Right kidney (tissue), 9 donors: ENCODE data around the gene CA7.

Experiments used
- DNase-seq: peaks from one replicate; pipeline ENCODE4 v3.0.0-alpha.2; 2016
- long read RNA-seq, 8 donors: transcript quantifications; one replicate each; lab custom pipeline, GENCODE V29; 2026

Gene CA7
- long read RNA-seq, donor 1, result 0 reads
- long read RNA-seq, donor 2, result 0 reads
- long read RNA-seq, donor 3, result 0 reads
- long read RNA-seq, donor 4, partial matches to known transcripts, result 0 of 1 reads
- long read RNA-seq, donor 4, other reads (novel, unspliced or antisense), result 0 of 1 reads
- long read RNA-seq, donor 5, partial matches to known transcripts, result 0 of 1 reads
- long read RNA-seq, donor 5, other reads (novel, unspliced or antisense), result 0 of 1 reads
- long read RNA-seq, donor 6, result 0 reads
- long read RNA-seq, donor 7, result 0 reads
- long read RNA-seq, donor 8, result 0 reads

DNA sequence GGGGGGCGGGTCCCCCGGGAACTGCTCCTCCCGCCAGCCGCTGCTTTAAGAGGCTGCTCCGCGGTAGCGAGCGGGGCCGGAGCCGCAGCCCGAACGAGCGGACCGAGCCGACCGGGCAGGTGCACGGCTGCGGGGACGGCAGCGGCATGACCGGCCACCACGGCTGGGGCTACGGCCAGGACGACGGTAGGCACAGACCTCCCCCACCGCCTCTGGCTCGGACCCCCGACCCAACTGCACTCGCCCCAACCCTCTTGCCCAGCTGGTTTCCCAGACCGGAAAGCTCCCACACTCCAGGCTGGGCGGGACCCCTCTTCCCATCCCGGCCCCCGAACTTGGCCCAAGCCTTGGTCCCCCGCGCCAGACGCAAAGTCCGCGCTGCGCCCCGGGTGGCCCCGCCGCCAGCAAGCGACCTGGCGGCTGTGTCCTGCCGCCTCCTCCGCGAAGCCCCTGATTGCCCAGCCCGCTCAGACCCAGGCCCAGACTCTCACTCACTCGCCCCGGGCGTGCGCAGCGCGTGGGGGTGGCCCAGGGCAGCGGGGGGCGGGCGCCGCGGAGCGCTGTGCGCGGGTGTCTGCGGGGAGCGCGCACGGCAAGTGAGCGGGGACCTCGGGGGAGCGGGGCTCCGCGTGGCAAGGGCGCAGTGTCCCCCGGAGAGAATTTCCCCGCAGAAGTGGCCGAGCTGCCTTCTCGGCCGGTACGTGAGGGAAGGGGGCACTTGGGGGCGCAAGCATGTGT lies at the start of gene CA7:
Gene CA7, plus strand, starts transcription at position 73 of the 738 bp plus-strand sequence. Its CDS starts 74 bp downstream, at position 147.
- peak; percentile 46 for DNase-seq

DNA sequence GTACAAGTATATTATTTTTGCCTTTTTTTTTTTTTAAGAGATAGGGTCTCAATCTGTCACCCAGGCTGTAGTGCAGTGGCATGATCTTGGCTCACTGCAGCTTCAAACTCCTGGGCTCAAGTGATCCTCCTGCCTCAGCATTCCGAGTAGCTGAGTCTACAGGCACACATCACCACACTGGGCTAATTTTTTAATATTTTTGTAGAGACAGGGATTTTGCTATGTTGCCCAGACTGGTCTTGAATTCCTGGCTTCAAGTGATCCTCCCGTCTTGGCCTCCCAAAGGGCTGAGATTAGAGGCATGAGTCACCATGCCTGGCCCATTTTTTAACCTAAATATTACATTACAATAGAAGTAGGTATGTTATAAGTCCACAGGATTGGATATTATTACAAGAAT lies 46.1 kb upstream of the CA7 start:
- no peak for DNase-seq

DNA sequence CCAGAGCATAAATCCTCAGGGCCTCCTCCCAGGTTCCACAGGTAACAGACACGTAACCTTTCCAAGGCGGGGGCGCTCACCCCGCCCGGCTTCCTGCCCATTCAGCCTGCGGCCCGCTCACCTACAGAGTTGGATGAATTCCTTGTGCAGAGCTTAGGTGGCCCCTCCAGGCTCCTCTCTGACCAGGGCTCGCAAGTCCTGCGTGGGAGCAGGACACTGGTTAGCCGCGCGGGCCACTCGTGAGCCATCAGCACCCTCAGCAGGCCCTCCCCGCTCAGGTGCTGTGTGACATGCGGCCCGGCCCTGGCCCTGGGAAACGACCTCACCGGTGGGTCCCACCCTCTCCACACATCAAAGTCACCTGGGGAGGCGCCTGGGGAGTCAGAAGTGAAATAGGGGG lies 43.4 kb upstream of the CA7 start:
- no peak for DNase-seq

DNA sequence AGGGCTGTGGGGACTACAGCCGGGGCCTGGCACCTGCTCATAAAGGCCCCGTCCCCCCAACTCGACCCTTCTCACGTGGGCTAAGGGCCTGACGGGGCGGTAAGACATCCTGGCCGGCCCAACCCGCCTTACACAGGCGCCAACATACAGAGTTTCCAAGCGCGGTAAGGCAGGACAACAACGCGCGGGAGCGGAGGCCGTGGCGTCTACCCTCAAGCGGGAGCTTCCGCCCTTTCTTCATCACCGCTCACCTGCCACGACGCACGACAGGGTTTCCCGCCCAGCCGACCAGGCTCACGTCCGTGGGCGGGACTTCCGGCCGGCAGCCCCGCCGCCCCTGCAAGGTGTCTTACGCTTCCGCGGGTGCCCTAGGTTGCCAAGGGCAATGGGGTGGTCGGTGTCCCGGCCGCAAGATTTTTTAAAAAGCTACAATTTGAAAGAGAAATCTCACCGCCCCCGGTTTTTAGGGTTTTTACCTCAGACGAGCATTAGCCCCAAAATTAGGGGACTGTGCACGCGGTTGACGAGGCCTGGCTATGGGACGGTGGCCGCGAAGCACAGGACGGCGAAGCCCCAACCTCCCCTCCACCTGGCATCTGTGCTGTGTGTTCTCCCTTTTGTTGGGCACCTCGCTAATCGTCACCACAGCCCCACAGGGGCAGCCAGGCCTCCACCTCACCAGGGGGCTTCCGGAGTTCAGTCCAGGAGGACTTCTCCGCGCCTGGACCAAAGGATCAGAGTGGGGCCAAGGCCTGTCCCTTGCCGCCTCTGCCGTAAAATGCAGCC lies 42.7 kb upstream of the CA7 start, which contains the start of gene TERB1:
Gene TERB1, minus strand, starts transcription at position 265 of the 786 bp plus-strand sequence. CDS start 4,786 bp downstream, outside the sequence.
- DNase-seq, result no peak

DNA sequence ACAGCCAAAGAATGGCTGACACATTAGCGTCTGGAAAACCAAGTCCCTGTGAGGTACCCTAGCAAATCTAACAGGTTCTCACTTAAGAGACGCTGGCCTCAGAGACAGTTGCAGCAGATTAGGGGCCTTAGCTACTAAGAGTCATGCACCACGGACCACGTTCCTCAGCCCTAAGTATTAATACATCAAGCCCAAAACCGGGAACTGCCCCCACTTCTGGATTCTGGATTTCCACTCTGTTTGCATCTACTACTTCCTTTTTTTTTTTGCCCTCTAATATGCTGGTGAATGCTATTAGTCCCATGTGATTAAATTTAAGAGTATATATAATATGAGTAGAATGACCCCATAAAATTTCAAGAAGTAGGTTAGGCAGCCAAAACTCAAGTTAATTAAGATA lies 42.1 kb upstream of the CA7 start:
- DNase-seq, result no peak

DNA sequence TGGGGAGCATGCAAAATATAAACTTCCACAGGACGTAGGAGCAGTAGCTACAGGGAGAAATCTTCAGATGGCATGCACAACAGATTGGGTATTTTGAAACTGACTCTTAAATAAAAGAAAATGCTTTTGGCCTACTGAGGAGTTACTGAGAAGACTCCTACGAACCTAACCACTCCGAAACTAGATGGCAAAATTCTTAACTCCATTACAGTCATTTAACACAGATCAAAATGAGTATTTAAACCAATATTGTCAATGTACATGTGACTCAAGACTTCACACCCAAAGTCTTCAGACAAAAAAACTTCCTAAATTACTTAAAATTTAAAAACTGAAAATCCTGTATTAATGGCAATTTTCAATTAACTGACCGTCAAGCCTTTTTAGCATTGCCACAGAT lies 34.4 kb upstream of the CA7 start:
- DNase-seq, result no peak

DNA sequence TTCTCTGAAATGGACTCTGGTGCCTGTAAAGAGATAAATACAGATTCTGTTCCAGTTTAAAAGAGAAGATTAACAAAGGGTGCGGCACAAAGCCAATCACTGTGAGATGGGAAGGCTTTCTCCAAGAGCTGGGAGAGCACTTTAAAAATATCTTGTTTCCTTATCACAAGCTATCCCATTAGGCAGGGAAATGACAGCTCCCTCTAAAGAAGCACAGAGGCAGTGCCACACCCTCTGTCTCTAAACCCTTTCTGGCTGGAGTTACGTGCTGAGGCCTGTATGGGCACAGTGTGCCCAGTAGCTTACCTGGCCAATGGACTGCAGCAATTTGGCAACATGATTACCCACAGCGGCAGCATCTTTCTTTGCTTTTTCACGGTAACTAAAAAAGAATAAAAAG lies 33.8 kb upstream of the CA7 start:
- no peak for DNase-seq

DNA sequence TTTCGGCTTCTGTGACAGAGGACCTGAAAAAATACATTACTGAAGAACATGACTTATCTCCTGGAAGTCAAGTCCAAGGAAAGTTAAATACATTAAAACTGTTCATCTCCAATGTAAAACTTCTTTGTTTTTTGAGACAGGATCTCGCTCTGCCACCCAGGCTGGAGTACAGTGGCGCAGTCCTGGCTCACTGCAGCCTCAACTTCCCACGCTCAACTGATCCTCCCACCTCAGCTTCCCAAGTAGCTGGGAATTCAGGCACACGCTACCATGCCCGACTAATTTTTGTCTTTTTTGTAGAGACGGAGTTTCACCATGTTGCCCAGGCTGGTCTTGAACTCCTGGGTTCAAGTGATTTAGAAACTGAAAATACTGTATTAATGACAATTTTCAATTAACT lies 33.2 kb upstream of the CA7 start:
- no peak for DNase-seq

DNA sequence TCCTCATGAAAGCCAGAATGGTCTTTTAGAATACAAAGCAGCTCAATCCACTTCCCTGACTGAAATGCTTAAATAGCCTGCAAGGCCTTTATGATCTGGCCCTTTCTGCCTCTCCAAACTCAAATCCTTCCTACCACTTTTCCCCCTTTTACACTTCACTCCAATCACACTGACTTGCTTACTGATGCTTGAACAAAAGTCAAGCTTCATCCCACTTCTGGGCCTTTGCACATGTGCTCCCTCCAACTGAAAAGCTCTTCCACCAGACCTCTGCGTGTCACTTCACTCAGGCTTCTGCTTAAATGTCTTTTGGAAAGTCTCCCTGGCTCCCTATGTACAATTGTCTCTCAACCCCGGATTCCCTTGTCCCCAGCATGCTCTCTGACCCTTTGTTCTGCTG lies 29.5 kb upstream of the CA7 start:
- DNase-seq, result no peak

DNA sequence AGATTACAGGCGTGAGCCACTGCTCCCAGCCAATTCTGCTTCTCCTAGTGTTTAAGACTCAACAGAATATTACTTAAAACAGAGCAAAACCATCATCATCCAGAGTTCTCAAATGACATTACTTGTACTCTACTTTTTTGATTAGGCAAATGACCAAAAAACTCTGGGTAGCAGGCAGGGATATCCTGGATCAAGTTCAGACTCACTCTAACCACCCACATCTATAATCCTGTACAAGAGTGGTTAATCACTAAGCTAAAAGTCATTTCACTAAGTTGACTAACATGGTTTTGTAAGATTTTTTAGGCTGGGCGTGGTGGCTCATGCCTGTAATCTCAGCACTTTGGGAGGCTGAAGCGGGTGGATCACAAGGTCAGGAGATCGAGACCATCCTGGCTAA lies 20.2 kb upstream of the CA7 start:
- no peak for DNase-seq

DNA sequence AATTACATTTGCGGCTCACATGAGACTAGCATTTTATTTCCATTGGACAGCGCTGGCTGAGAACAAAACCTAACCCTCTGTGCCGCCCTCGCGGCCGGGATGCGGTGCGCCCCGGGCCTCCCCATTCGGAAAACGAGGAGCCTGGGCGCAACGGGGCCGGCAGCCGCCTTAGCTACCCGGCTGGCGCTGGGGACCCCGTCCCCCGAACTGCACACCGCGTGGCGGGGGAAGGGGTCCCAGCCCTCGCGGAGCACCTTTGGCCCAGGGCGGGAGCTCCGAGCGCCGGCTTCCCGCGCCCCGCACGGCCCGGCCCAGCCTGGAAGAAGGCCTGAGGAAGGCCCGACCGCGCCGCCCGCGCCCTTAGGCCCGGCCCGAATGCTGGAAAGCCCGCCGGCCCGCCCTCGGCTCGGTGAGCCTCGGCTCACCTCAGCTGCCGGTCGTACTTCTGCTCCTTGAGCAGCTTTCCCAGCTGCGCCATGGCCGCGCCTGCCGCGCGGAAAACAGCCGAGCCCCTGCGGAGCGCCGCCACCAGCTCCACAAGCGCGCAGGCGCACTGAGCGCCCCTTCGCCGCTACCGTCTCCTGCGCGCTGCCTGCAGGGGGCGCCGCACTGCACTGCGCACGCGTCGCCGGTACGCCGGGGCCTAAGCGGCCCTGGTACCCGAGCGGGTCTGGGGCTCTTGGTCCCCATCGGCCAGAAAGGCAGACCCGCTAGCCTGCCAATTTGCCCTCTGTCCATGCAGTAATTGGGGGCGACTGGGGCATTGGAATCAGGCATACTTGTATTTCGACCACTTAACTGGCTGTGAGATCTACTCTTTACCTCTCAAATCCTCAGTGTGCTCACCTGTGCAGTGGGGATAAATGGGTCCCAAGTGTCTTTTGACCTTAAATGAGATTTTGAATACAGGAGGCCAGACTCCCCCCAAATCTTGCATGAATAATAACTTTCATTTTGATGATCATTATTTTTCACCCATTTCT lies 13.5 kb upstream of the CA7 start, which contains the start of gene NAE1:
Gene NAE1, minus strand, starts transcription at position 555 of the 983 bp plus-strand sequence. Its CDS starts 77 bp downstream, at position 478.
- peak; percentile 100 for DNase-seq

DNA sequence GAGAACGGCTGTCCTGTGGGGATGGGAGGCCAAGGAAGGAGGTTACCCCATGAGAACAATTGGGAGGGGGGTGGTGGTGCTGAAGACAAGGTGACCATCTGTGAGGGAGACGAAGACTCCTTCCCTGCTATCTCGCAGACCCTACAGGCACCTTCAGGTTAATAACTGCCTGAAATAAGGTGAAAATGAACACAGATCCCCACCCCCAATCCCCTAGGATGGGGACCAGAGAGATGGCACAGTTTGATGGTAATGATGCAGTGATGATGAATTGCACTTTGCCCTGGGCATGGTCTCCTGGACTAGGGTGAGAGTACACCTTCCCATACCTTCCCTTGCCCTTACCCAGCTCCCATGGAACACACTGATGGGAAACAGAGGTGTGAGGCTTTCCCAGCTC lies 12.0 kb upstream of the CA7 start:
- no peak for DNase-seq

DNA sequence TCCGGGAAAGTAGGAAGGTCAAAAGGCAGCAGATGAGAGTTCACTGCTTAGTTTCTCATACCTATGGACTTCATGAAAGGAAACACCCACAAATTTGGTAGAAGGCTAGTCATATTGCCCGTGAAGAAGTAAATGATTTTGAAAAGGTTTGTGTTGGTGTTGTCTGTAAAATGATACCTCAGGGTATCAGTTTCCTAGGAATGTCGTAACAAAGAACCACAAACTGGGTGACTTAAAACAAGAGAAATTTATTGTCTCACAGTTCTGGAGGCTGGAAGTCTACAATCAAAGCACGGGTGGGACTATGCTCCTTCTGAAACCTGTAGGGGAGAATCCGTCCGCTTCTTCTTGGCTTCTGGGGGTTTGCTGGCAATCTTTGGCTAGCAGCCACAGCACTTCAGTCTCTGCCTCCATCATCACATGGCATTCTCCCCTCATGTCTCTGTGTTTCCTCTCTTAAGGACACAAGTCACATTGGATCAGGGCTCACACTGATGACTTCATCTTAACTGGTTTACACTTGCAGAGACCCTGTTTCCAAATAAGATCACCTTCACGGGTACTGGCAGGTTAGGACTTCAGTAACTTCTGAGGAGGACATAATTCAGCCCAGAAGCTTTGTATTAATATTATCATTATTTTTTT lies 11.4 kb upstream of the CA7 start:
- no peak for DNase-seq

DNA sequence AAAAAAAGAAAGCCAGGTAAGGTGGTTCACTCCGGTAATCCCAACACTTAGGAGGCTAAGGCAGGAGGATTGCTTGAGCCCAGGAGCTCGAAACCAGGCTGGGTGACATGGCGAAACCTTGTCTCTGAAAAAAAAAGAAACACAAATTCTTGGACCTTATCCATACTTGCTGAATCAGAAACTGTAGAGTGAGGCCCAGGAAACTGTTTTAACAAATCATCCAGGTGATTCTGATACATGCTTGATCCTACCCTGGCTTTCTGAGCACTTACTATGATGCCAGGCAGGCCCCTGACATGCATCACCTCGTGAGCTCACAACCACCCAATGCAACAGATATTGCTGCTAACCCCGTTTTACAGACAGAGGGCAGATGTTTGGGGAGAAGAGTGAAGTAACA lies 9.5 kb upstream of the CA7 start:
- no peak for DNase-seq

DNA sequence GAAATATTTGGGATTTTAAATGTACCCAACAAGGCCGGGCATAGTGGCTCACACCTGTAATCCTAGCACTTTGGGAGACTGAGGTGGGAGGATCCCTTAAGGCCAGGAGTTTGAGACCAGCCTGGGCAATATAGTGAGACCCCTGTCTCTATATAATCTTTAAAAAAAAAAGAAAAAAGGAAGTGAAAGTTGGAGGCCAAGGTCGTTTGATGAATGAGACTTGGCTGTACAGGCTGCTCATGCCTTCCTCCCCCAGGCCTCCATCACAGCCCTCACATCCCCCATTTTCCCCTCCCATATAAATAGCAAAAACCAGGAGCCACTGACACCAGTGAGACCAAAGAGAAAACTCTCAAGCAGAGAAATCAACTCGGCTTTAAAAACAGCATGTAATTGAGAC lies 3.3 kb upstream of the CA7 start:
- no peak for DNase-seq

DNA sequence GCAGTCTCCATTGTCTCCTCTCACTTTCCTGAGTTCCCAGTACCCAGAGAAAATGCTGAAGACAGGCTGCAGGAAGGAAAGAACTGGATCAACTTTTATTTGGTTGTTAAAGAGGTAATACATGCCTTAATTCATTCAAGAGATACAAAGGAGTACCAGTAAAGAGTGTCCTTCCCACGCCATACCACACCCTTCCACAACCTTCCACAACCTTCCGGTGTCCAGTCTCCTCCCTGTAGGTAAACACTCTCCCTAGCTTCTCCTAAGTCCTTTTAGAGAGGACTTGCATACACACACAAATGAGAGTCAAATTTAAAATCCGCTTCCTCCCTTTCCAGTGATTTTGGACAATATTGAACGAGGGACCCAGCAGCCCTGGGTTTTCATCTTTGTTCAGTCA lies 2.8 kb upstream of the CA7 start:
- DNase-seq, result no peak

DNA sequence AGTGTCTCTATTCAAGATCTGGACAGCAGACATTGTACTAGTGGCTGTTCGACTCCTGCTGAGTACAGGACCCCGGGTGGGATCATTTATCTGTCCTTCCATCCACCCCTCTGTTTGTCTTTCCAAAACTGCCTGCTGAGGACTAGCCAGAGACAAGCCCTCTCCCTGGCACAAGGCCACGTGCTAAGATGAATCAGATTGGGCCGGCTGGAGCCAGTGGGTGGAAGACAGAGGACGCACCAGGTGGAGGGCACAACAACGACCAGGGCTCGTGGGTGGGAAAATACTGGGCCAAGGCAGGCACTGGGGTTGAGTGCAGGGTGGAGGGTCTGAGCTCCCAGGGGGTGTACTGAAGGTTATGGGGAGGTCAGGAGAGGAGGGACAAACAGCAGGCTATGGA lies 1.4 kb upstream of the CA7 start:
- no peak for DNase-seq

DNA sequence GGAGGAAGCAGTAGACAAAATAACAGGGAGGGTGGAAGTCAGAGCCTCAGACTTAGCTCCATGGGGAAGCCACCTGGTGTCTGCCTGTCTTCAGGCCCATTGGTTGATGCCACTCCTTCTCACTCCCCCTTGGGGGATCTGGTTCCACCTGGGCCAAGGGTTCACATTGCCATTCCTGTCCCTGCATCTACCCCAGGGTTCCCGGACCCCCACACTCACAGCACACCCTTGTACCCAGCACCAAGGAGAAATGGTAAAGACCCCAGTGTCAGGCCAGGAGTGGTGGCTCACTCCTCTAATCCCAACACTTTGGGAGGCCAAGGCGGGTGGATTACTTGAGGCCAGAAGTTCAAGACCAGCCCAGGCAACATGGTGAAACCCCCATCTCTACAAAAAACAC lies 1.0 kb upstream of the CA7 start:
- no peak for DNase-seq

DNA sequence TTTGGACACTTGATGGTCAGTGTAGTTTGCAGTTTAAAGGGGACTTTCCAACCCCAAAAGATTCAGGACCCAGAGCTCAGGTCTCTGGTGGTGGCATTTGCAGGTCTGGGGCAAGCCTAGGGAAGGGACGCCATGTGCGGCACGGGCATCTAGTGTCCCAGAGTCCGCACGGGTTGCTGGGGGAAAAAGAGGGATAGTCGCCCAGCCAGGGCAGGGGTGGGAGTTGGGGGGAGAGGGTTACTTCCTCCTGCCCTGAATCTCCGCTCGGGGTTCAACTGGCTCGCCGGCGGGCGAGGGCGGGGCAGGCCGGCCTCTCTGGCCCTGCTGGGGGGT lies 239 bp upstream of the CA7 start:
- no peak for DNase-seq

DNA sequence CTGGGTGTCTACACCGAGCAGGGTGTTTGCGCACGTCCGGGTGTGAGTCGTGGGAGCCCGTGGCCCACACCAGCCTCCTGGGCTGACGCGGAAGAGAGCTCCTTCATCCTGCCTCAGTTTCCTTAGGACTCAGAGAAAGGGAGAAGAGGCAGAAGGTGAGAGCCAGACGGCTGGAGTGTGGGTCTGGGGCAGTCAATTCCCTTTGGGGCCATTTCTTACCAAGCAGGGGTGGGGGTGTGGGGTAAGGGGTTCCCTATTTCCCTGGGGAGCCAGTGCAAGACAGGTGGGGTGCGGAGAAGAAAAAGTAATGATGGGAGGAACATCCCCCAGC lies 831 bp downstream of the CA7 start:
- no peak for DNase-seq

DNA sequence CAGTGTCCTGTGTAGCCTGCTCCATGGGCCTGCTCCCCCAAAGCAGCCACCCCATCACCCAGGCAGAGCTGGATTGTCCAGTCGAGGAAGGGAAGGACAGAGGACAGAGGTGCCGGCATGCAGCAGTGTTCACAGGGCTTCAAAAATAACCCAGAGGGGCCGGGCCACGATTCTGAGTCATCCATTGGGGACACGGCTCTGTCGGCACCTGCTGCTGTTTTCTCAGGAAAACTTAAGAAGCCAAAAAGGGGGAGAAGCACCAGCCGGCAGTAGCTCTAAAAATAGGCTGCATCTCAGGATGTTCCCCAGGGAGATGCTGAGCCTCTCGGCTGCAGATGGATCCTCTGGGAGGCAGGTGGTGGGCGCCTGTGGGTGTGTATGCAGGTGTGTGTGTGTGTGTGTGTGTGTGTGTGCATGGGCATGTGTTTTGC lies 1.6 kb downstream of the CA7 start:
- no peak for DNase-seq

DNA sequence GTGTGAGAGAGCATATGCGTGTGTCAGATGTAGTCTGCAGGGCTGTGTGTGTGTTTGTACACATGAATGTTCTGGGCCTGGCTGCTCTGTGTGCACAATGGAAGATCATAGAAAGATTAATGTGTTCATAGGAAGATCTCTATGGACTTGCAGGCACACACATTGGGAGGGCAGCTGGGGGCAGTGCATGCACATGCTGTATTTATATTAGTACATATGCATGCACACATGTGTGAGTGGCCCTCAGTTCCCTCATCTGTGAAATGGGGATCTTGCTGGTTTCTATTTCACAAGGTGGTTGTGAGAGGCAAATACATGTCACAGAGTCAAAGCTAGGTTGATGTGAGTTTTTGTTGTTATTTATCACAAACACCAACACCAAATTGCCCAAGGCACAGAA lies 2.1 kb downstream of the CA7 start:
- no peak for DNase-seq
